Esophagus muscularis mucosa (tissue), 4 donors: ENCODE data around the gene OR5H1.

Experiments
- CTCF ChIP-seq, 3 experiments: fragments of 200-600 bp in 2 of 3; fragments of 450-650 bp in 1 of 3; sonication (generic) in 2 of 3; IDR thresholded peaks; one replicate each; pipeline ENCODE4 v1.5.1; 2017 to 2019; ENCODE audit warnings: antibody characterized with exemption in 3 of 3, mild to moderate bottlenecking in 2 of 3, moderate library complexity in 1 of 3
- EP300 ChIP-seq: sonication (generic); formaldehyde crosslinking; IDR thresholded peaks from one replicate; pipeline ENCODE4 v1.6.1; 2017; ENCODE audit warnings: antibody characterized with exemption
- POLR2A ChIP-seq: fragments of 450-650 bp; IDR thresholded peaks from one replicate; pipeline ENCODE4 v1.6.1; 2017; ENCODE audit warnings: antibody characterized with exemption, moderate library complexity, mild to moderate bottlenecking, low read depth

- TF ChIP-seq CTCF (IDR thresholded peaks at IDR 0.05) (no peak), EP300 (no peak), POLR2A (no peak)
Observed at GRCh38 chr3:98140531-98140930, 10.0 kb downstream of the OR5H1 start.
